GM06990 (cell line): ENCODE results near the gene CCNG2.

Experiments used
- DNase-seq: peaks from one replicate; pipeline ENCODE4 v3.0.0-alpha.2; 2011; ENCODE audit not compliant: insufficient read length; ENCODE audit errors: extremely low read depth
- H3K27me3 ChIP-seq: replicated peaks from 2 replicates; pipeline ENCODE4 v1.6.0; 2011; ENCODE audit warnings: low read length; ENCODE audit not compliant: control insufficient read depth, insufficient read depth
- H3K36me3 ChIP-seq: 2 replicates; pipeline ENCODE4 v1.5.1; 2011; ENCODE audit warnings: low read length; ENCODE audit not compliant: control insufficient read depth, insufficient read depth
- H3K4me3 ChIP-seq: replicated peaks from 2 replicates; pipeline ENCODE4 v1.5.1; 2011; ENCODE audit warnings: low read depth, mild to moderate bottlenecking, control low read depth, low read length
- CTCF ChIP-seq: IDR thresholded peaks from 2 replicates; pipeline ENCODE4 v1.5.1; 2011; ENCODE audit warnings: low read length, control low read depth, mild to moderate bottlenecking, inconsistent platforms; ENCODE audit not compliant: insufficient read depth, poor library complexity, severe bottlenecking

Gene CCNG2

GRCh38 chr4:77179519-77179918 is 22.5 kb downstream of the CCNG2 start:
- no peak overlapping the region for H3K4me3 ChIP-seq
- H3K27me3 ChIP-seq, result no peaks in the 10 kb centered on the region; the same call in 1 of the 2 replicates
- DNase-seq, result no peak
- no peak for TF ChIP-seq CTCF
- H3K36me3 ChIP-seq, result no peaks in the 10 kb centered on the region

GRCh38 chr4:77181720-77182119 is 24.7 kb downstream of the CCNG2 start:
- DNase-seq, result no peak
- Histone ChIP-seq H3K36me3 (no peaks in the 10 kb centered on the region), H3K27me3 (no peaks in the 10 kb centered on the region; the same call in 1 of the 2 replicates), H3K4me3 (no peak overlapping the region)
- TF ChIP-seq CTCF, result no peak

- DNase-seq, result no peak
- no peak overlapping the region for H3K4me3 ChIP-seq
- no peak for TF ChIP-seq CTCF
- H3K27me3 ChIP-seq, result no peaks in the 10 kb centered on the region
- H3K36me3 ChIP-seq, result no peaks in the 10 kb centered on the region
Observed at GRCh38 chr4:77183777-77184420, 26.9 kb downstream of the CCNG2 start.

GRCh38 chr4:77184974-77185373 is 28.0 kb downstream of the CCNG2 start:
- no peak for TF ChIP-seq CTCF
- H3K36me3 ChIP-seq, result no peaks in the 10 kb centered on the region
- H3K27me3 ChIP-seq, result no peaks in the 10 kb centered on the region
- no peak for DNase-seq
- H3K4me3 ChIP-seq, result no peak overlapping the region

- DNase-seq, result no peak
- Histone ChIP-seq H3K4me3 (no peak overlapping the region), H3K27me3 (no peaks in the 10 kb centered on the region), H3K36me3 (no peaks in the 10 kb centered on the region)
- TF ChIP-seq CTCF, result no peak
Observed at GRCh38 chr4:77185686-77186085, 28.7 kb downstream of the CCNG2 start.

GRCh38 chr4:77187322-77187721 is 30.3 kb downstream of the CCNG2 start:
- no peak for TF ChIP-seq CTCF
- no peak for DNase-seq
- no peaks in the 10 kb centered on the region for H3K36me3 ChIP-seq
- H3K4me3 ChIP-seq, result no peak overlapping the region
- no peaks in the 10 kb centered on the region for H3K27me3 ChIP-seq
